ENCODE data around the gene MST1. TPM values are rescaled to one million over a fixed set of nuclear protein-coding genes. Genes with fewer than 3 reads are reported as not detected.

The MST1 gene
- total and polyA plus RNA-seq, 2 of the 8 experiments (the other 6 are each of a cell fraction or from before 2014, with no cell fraction given) = 6.2 to 9.5 TPM

- TF ChIP-seq CHD7 (IDR thresholded peaks at IDR 0.05; ENCODE audit: insufficient replicate concordance, low read length) (no peak), RBBP5 (IDR thresholded peaks at IDR 0.05; ENCODE audit: borderline replicate concordance, low read depth, low read length) (no peak), EZH2 (IDR thresholded peaks at IDR 0.05; ENCODE audit: low read depth, low read length, severe bottlenecking) (no peak), ATF3 (IDR thresholded peaks at IDR 0.05; ENCODE audit: insufficient read depth, low read depth, low read length) (no peak), KDM4A (IDR thresholded peaks at IDR 0.05; ENCODE audit: low read depth, low read length, severe bottlenecking) (no peak), HDAC2 (IDR thresholded peaks at IDR 0.05; ENCODE audit: borderline replicate concordance in 1 of 2, low read depth in 2 of 2, low read length in 2 of 2) (no peak), RAD21 (IDR thresholded peaks at IDR 0.05 in 1 of 2, conservative IDR thresholded peaks at IDR 0.05 in 1 of 2; ENCODE audit: low read depth in 2 of 2, low read length in 2 of 2) (no peak), SIX5 (IDR thresholded peaks at IDR 0.05; ENCODE audit: low read depth, low read length) (no peak), CREB1 (IDR thresholded peaks at IDR 0.05) (no peak)
Measured at GRCh38 chr3:49636883-49637609, 52.2 kb downstream of the MST1 start (continued).
